ENCODE results near the gene SMIM24.
"Not testable (repeated sequence)": the region's sequence is repeated elsewhere in the genome, so short reads cannot be mapped to it uniquely, and the experiment has no call there.

SMIM24 gene

DNA sequence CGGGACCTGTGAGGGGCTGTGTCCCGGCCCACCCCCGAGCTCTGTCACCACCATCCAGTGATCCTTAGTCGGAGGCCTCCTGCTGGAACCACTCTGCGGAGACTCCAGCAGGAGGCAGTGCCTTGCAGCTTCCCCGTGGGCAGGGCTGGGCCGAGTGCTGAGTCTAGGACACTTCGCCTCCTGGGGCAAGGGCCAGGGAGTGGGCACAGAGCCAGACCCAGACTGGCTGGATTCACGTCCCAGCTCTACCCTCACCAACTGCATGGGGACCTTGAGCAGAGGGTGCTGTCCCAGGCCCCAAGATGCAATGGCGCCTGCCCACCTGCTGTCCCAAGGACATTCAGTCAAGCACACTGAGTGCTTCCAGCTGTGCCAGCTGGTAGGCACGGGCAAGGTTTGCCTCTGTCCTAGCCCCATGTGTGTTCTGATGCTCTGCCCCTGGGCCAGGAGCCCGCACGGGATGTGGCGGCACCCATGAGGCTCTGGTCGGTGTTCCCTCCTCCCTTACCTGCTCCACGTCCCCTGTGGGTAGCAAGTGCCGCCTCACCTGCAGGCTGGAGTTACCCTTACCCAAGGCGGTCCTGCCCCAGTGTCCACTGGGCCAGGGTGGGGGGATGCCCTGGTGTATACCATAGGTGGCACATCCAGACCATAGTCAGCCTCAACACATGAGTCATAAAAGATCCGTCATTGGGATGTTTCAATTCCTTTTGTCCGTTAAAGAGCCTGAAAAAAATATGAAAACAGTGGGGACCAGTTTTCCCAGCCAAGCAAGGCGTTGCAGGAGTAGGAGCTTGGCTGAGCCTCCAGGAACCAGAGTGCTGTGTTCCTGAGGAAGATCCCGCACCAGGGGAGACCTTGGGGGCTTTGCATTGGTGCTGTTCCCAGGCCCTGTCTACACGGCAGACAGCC, 33.2 kb upstream of the SMIM24 start:
- no peak for DNase-seq

GRCh38 chr19:3512562-3513228, 32.4 kb upstream of the SMIM24 start:
- DNase-seq = no peak

GRCh38 chr19:3511506-3512251, 31.4 kb upstream of the SMIM24 start:
- no peak for DNase-seq

GRCh38 chr19:3510727-3511126, 30.4 kb upstream of the SMIM24 start:
- DNase-seq = no peak

DNA sequence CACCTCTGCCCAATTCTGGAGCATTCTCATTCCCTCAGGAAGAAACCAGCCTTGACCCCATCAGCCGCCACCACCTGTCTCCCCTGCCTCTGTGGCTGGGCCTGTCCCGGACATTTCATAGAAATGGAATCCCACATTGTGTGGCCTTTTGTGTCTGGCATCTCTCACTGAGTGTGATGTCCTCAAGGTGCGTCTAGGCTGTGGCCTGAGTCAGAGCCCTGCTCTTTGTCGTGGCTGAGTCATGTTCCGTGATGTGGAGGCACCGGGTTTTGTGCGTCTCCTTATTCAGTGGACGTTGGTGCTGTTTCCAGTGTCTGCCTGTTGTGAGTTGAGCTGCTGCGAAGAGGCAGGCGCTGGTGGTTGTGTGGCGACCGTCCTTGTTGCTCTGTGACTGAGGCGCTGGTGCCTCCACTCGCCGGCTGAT, 29.3 kb upstream of the SMIM24 start:
- no peak for DNase-seq

DNA sequence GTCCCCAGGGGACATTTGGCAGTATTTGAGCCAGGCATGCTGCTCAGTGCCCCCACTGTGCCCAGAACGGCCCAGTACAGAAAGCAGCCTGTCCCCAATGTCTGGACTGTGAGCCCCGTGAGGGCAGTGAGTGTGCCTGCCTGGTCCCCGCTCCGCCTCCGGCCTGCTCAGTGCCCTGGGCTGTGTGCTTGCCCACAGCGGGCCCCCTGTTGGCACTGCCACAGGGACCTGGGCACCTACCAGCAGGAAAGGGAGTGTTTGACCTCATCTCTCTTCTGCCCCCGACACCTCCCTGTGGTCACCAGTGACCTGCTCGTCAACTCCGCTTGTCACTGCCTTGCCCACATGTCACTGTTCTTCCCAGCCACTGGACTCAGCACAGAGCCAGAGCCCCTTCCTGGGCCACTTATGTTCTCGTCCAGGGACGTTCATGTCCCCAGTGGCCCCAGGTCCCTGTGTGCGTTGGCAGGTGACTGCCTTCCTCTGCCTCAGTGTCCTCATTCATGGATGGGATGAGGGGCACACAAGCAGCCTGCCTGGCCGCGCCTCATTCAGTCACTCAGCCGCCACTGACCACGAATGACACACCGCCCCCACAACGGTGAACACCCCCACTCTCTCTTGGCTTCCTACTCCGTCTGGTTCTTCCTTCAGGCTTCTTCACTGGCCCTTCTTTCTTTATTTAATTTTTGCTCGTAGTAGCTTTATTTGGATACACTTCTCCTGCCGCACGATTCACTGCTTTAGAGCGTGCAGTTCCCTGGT, 28.6 kb upstream of the SMIM24 start:
- DNase-seq = no peak

- not testable (repeated sequence) for DNase-seq
These were observed 27.9 kb upstream of the SMIM24 start for GRCh38 chr19:3508121-3508661.

DNA sequence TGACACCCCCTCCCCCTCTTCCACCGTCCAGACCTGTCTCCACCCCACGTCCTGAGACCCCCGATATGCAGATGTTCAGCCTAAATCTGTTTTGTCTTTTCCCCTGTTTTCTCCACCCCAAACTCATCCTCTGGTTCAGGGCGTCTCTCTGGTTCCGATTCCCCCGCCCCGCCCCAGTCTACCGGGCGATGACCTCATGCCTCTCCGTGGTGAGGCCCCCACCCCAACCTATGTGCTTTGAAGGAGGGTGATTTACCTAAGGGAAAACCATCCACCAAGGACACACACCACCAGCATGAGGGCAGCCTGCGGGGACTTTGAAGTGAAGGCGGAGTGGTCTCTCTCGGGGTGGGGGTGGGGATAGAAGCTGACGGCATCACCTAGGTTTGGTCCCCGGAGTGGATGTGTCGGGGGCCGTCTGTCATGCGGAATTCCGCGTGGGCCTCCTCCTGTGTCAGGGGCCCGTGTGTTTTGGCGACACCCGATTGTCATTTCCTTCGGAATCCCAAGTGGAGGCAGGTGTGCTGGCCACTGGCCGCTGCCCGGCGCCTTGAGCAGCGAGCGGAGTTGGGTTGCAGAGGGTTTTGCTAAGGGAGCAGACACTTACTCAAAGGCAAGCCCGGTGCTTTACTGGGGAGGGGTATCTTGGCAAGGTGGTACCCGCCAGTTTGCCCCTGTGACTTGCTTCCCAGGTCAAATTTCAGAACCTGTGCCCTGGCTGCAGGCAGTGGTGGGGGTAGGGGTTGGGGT, 27.2 kb upstream of the SMIM24 start:
- peak; percentile 57 for DNase-seq

GRCh38 chr19:3506384-3507340, 26.3 kb upstream of the SMIM24 start:
- peak; percentile 64 for DNase-seq

DNA sequence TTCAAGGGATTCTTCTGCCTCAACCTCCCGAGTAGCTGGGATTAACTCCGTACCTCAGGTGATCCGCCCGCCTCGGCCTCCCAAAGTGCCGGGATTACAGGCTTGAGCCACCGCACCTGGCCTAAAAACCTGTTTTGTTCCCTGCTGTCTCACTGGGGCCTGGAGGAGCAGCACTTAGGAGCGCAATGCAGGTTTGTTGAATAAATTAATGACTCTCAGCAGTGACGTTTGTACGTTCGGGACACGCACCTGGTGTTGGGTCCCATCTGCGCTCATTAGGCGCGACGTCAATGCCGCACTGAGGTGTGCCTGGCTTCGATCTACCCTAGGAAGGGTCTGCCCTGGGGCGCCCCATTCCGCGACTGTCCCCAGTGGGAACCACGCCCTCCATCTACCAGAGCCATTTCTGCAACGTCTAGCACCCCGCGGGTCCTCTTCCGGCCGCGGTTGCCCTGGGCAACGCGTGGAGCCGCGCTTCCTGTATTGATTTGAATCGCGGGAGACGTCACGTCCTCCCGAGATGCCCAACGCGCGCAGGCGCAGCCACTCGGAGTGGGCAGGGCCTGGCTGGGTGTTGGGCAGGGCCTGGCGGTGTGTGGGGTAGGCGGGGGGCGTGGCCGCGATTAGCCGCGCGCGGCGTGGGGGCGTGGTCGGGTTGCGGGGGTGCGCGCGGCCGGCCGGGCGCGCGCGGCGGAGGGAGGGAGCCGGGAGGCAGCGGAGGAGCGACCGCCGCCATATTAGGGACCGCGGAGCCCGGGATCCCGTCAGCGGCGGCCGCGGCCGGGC, 25.5 kb upstream of the SMIM24 start, which contains the start of gene FZR1:
Gene FZR1, plus strand, starts transcription at position 714 of the 786 bp plus-strand sequence. CDS start 16,679 bp downstream, outside the sequence.
- DNase-seq = peak; percentile 100

DNA sequence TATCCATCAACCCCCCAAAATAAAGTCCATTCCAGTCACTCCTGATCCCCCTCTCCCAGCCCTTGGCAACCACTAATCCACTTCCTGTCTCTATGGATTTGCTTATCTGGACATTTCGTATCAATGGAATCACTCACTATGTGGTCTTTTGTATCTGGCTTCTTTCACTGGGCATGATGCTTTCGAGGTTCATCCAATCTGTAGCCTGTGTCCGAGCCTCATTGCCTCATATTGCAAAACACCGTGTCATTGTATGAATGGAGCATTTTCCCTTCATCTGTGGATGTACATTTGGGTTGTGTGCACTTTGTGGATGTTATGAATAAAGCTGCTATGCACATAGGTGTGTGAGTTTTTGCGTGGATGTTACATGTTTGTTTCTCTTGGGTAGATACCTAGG, 24.4 kb upstream of the SMIM24 start:
- no peak for DNase-seq

DNA sequence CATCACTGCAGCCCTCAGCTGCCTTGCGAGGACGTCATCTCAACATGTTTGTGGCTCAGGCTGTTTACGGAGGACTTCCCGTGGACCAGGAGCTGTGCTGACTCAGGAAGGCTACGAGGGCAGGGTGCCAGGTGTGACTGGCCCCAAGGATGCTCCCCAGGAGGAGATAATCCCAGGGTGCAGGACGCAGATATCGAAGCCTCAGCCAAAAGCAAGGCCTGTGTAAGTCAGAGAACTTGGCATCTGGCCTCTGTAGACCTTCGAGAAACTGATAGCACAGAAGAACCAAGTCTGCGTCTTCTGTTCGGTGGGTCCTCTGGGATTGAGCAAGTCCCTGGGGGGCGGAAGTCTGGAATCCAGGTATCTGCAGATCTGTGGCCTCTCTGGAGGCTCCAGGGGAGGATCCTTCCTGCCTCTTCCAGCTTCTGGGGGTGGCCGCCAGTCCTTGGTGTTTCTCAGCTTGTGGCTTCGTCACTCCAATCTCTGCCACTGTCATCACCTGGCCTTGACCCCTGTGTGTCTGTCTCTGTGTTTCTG, 22.8 kb upstream of the SMIM24 start:
- no peak for DNase-seq

GRCh38 chr19:3501780-3502179, 21.5 kb upstream of the SMIM24 start:
- DNase-seq = no peak

- peak; percentile 97 for DNase-seq
These were observed 20.2 kb upstream of the SMIM24 start, which contains the start of gene DOHH for GRCh38 chr19:3500429-3501101. Gene DOHH, minus strand, starts transcription at chr19:3500674. Its CDS starts 3,860 bp downstream, at chr19:3496814.

DNA sequence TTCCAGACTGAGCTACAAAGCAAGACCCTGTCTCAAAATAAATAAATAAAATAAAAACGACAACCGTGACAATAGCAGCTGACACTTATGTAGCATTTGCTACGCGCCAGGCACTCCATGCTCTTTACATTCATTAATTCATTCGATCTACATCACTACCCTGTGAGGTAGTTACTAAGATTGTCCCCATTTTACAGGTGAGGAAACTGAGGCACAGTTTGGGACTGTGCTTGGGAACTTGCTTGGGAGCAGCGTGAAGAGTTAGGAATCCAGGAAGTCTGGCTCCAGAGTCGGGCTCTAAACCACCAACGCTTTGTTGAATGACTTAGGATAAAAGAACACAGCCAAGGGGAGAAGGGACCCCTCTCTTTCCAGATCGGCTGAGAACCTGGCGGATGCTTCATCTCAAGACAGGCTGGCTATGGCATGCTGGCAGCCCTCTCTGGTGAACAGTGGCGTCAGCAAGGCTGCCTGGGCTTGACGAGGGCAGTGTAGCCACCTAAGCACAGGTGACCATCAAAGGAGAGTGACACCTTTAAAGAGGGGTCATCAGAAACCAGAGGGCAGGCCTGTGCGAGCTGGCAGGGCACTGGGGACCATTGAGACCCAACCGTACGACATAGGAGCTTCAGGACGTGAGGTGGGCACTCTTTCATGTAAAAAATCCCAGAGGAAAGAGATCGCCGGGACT, 19.6 kb upstream of the SMIM24 start:
- DNase-seq = no peak

- DNase-seq = no peak
These were observed 17.6 kb upstream of the SMIM24 start for GRCh38 chr19:3497757-3498520.
